CD4-positive, CD25-positive, alpha-beta regulatory T cell (primary cell): Measurements from ENCODE around the gene TRIM45. TPM values are rescaled to one million over a fixed set of nuclear protein-coding genes. Genes with fewer than 3 reads are reported as not detected.

Source experiments
- ATAC-seq, 2 donors: fragments of 150-1000 bp; cut with Tn5 transposase; one replicate each; pipeline ENCODE4 v1.10.0; 2021; ENCODE audit warnings: low read depth in 2 of 2, moderate number of reproducible peaks in 2 of 2, moderate library complexity in 1 of 2
- DNase-seq, 3 donors: peaks; one replicate each; pipeline versions ENCODE4 v3.0.0 to v3.0.0-alpha.2; 2012 to 2022; ENCODE audit warnings: mixed read lengths in 1 of 3
- H3K27ac ChIP-seq: one replicate; pipeline ENCODE4 v1.7.0; 2013; ENCODE audit warnings: mild to moderate bottlenecking, low read length; ENCODE audit not compliant: insufficient read depth, poor library complexity, severe bottlenecking
- H3K27me3 ChIP-seq: one replicate; pipeline ENCODE4 v1.7.0; 2013; ENCODE audit warnings: low read length; ENCODE audit not compliant: control insufficient read depth, insufficient read depth
- H3K36me3 ChIP-seq: one replicate; pipeline ENCODE4 v1.7.0; 2013; ENCODE audit warnings: mild to moderate bottlenecking, low read length, moderate library complexity; ENCODE audit not compliant: control insufficient read depth, insufficient read depth
- H3K4me1 ChIP-seq: 2 replicates; pipeline ENCODE4 v1.7.0; 2013; ENCODE audit warnings: mild to moderate bottlenecking, low read length; ENCODE audit not compliant: insufficient read depth, control insufficient read depth, poor library complexity, severe bottlenecking
- H3K4me3 ChIP-seq: one replicate; pipeline ENCODE4 v1.7.0; 2013; ENCODE audit warnings: low read depth, mild to moderate bottlenecking, low read length, moderate library complexity
- H3K9me3 ChIP-seq, 2 experiments: 1 replicate in 1 of 2; 2 replicates in 1 of 2; pipeline ENCODE4 v1.7.0; 2013; ENCODE audit warnings: low read length in 2 of 2, mild to moderate bottlenecking in 1 of 2, moderate library complexity in 1 of 2; ENCODE audit not compliant: control insufficient read depth in 2 of 2
- H3K27ac Mint-ChIP-seq, 3 donors: one replicate each; pipeline ENCODE4 v1.8.0; 2020 to 2022; ENCODE audit warnings: mild to moderate bottlenecking in 3 of 3, mixed read lengths in 3 of 3, moderate library complexity in 2 of 3
- H3K27me3 Mint-ChIP-seq: one replicate; pipeline ENCODE4 v1.8.0; 2022; ENCODE audit warnings: mild to moderate bottlenecking, mixed read lengths
- H3K36me3 Mint-ChIP-seq: one replicate; pipeline ENCODE4 v1.8.0; 2020; ENCODE audit warnings: mixed read lengths
- H3K4me1 Mint-ChIP-seq, 4 donors: one replicate each; pipeline ENCODE4 v1.8.0; 2020 to 2022; ENCODE audit warnings: mixed read lengths in 4 of 4, mild to moderate bottlenecking in 1 of 4
- H3K4me3 Mint-ChIP-seq, 4 donors: one replicate each; pipeline ENCODE4 v1.8.0; 2020 to 2022; ENCODE audit warnings: mild to moderate bottlenecking in 4 of 4, mixed read lengths in 4 of 4, moderate library complexity in 3 of 4
- H3K9me3 Mint-ChIP-seq, 7 donors: one replicate each; pipeline ENCODE4 v1.8.0; 2020 to 2022; ENCODE audit warnings: mixed read lengths in 7 of 7, mild to moderate bottlenecking in 3 of 7, moderate library complexity in 2 of 7
- polyA plus RNA-seq, 4 donors: library from polyadenylated mRNA; unstranded; fragments of 300-500 nt; fragmentation: Illumina TruSeq; gene quantifications; one replicate each; pipeline ENCODE4 v1.2.3, GENCODE V29; 2021
- total RNA-seq: library from RNA; stranded (reverse); gene quantifications from one replicate; pipeline ENCODE4 v1.2.3, GENCODE V29; 2022

Gene TRIM45
- total RNA-seq (0.84 TPM), polyA plus RNA-seq (under 1 TPM in 3 of 4 donors, not detected in 1; 0.05 to 0.16 (median 0.06) TPM)

- Histone ChIP-seq H3K4me3 (peak within 1 kb of the TSS; percentile 81), H3K27me3 (peaks cover 20% of the 10 kb centered on the region), H3K9me3 (no peaks in the 10 kb centered on the region), H3K36me3 (no peaks in the 10 kb centered on the region), H3K27ac (no peak within 1 kb of the TSS), H3K4me1 (peaks cover 12% of the 10 kb centered on the region)
- Mint-ChIP-seq H3K27ac (peak within 1 kb of the TSS; percentile 44 to 82 (median 70)), H3K27me3 (no peaks in the 10 kb centered on the region), H3K9me3 (peaks cover 0 to 2% (median 0%) of the 10 kb centered on the region in 7 donors), H3K4me3 (peak within 1 kb of the TSS; percentile 72 to 92 (median 88)), H3K36me3 (no peaks in the 10 kb centered on the region), H3K4me1 (peaks cover 0 to 14% (median 0%) of the 10 kb centered on the region in 4 donors)
- ATAC-seq = peak; percentile 78 to 82
- peak; percentile 69 to 90 (median 74) for DNase-seq
Measured at GRCh38 chr1:117121589-117122329, at the start of gene TRIM45. TRIM45 (minus strand) TSS chr1:117121749; CDS start chr1:117121201, 548 bp downstream.

GRCh38 chr1:117169871-117170596 is 48.5 kb upstream of the TRIM45 start:
- ATAC-seq = no peak
- H3K9me3 ChIP-seq = no peaks in the 10 kb centered on the region
- Mint-ChIP-seq H3K4me3 (no peak overlapping the region), H3K4me1 (no peaks in the 10 kb centered on the region), H3K27ac (no peak overlapping the region), H3K27me3 (peaks cover 21% of the 10 kb centered on the region), H3K36me3 (no peaks in the 10 kb centered on the region), H3K9me3 (peaks cover 0 to 2% (median 0%) of the 10 kb centered on the region in 7 donors)
- no peaks in the 10 kb centered on the region for H3K36me3 ChIP-seq
- H3K4me1 ChIP-seq = no peaks in the 10 kb centered on the region
- peaks cover 2% of the 10 kb centered on the region for H3K27me3 ChIP-seq
- no peak overlapping the region for H3K4me3 ChIP-seq
- no peak for DNase-seq
- no peak overlapping the region for H3K27ac ChIP-seq

- Histone ChIP-seq H3K27ac (no peak overlapping the region), H3K9me3 (no peaks in the 10 kb centered on the region), H3K4me3 (no peak overlapping the region), H3K27me3 (peaks cover 6% of the 10 kb centered on the region), H3K36me3 (no peaks in the 10 kb centered on the region), H3K4me1 (no peaks in the 10 kb centered on the region)
- DNase-seq (no peak), ATAC-seq (no peak)
- Mint-ChIP-seq H3K4me1 (no peaks in the 10 kb centered on the region), H3K9me3 (peaks cover 0 to 2% (median 0%) of the 10 kb centered on the region in 7 donors), H3K36me3 (no peaks in the 10 kb centered on the region), H3K4me3 (no peak overlapping the region), H3K27ac (no peak overlapping the region), H3K27me3 (peaks cover 28% of the 10 kb centered on the region)
Measured at GRCh38 chr1:117167402-117167801, 45.9 kb upstream of the TRIM45 start.

- no peak overlapping the region for H3K4me3 ChIP-seq
- no peaks in the 10 kb centered on the region for H3K36me3 ChIP-seq
- no peak overlapping the region for H3K27ac ChIP-seq
- H3K9me3 Mint-ChIP-seq = peaks cover 0 to 2% (median 0%) of the 10 kb centered on the region in 7 donors
- H3K27ac Mint-ChIP-seq = no peak overlapping the region
- no peak overlapping the region for H3K4me3 Mint-ChIP-seq
- H3K27me3 ChIP-seq = peaks cover 12% of the 10 kb centered on the region
- no peaks in the 10 kb centered on the region for H3K36me3 Mint-ChIP-seq
- no peak for ATAC-seq
- no peak for DNase-seq
- H3K27me3 Mint-ChIP-seq = peaks cover 39% of the 10 kb centered on the region
- H3K4me1 Mint-ChIP-seq = no peaks in the 10 kb centered on the region
- H3K9me3 ChIP-seq = no peaks in the 10 kb centered on the region
- no peaks in the 10 kb centered on the region for H3K4me1 ChIP-seq
Measured at GRCh38 chr1:117166076-117166475, 44.5 kb upstream of the TRIM45 start.

- H3K27ac ChIP-seq = no peak overlapping the region
- no peak overlapping the region for H3K4me3 ChIP-seq
- H3K4me1 Mint-ChIP-seq = no peaks in the 10 kb centered on the region
- H3K4me3 Mint-ChIP-seq = no peak overlapping the region
- ATAC-seq (no peak), DNase-seq (no peak)
- H3K9me3 Mint-ChIP-seq = peaks cover 0 to 3% (median 0%) of the 10 kb centered on the region in 7 donors
- H3K27ac Mint-ChIP-seq = no peak overlapping the region
- no peaks in the 10 kb centered on the region for H3K36me3 Mint-ChIP-seq
- peaks cover 45% of the 10 kb centered on the region for H3K27me3 Mint-ChIP-seq
- no peaks in the 10 kb centered on the region for H3K9me3 ChIP-seq
- peaks cover 19% of the 10 kb centered on the region for H3K27me3 ChIP-seq
- H3K4me1 ChIP-seq = no peaks in the 10 kb centered on the region
- H3K36me3 ChIP-seq = no peaks in the 10 kb centered on the region
Measured at GRCh38 chr1:117164209-117164608, 42.7 kb upstream of the TRIM45 start.

- no peaks in the 10 kb centered on the region for H3K36me3 Mint-ChIP-seq
- no peak overlapping the region for H3K4me3 Mint-ChIP-seq
Measured at GRCh38 chr1:117162816-117163215, 41.3 kb upstream of the TRIM45 start.

GRCh38 chr1:117161887-117162286 is 40.3 kb upstream of the TRIM45 start:
- Mint-ChIP-seq H3K36me3 (no peaks in the 10 kb centered on the region), H3K9me3 (peaks cover 0 to 3% (median 0%) of the 10 kb centered on the region in 7 donors), H3K27ac (no peak overlapping the region), H3K4me3 (no peak overlapping the region), H3K27me3 (peaks cover 32% of the 10 kb centered on the region), H3K4me1 (no peaks in the 10 kb centered on the region)
- DNase-seq = no peak
- ATAC-seq = no peak
- H3K27ac ChIP-seq = no peak overlapping the region
- no peak overlapping the region for H3K4me3 ChIP-seq
- no peaks in the 10 kb centered on the region for H3K36me3 ChIP-seq
- peaks cover 19% of the 10 kb centered on the region for H3K27me3 ChIP-seq
- no peaks in the 10 kb centered on the region for H3K9me3 ChIP-seq
- no peaks in the 10 kb centered on the region for H3K4me1 ChIP-seq

More at GRCh38 chr1:117162816-117163215, 41.3 kb upstream of the TRIM45 start:
- ATAC-seq (no peak), DNase-seq (no peak)
- no peaks in the 10 kb centered on the region for H3K4me1 ChIP-seq
- Mint-ChIP-seq H3K27me3 (peaks cover 38% of the 10 kb centered on the region), H3K4me1 (no peaks in the 10 kb centered on the region), H3K27ac (no peak overlapping the region), H3K9me3 (peaks cover 0 to 3% (median 0%) of the 10 kb centered on the region in 7 donors)
- no peak overlapping the region for H3K27ac ChIP-seq
- no peaks in the 10 kb centered on the region for H3K36me3 ChIP-seq
- no peaks in the 10 kb centered on the region for H3K9me3 ChIP-seq
- H3K4me3 ChIP-seq = no peak overlapping the region
- H3K27me3 ChIP-seq = peaks cover 19% of the 10 kb centered on the region
